Spleen (tissue), 7 donors: Measurements from ENCODE around the gene NGFR.

Experiments used
- POLR2A ChIP-seq, 3 donors: fragments of 450-650 bp; IDR thresholded peaks; one replicate each; pipeline ENCODE4 v1.5.1; 2017; ENCODE audit warnings: antibody characterized with exemption in 3 of 3, mild to moderate bottlenecking in 1 of 3
- POLR2AphosphoS5 ChIP-seq, 3 donors: sonication (generic); formaldehyde crosslinking; IDR thresholded peaks; one replicate each; pipeline ENCODE4 v1.5.1; 2017; ENCODE audit warnings: antibody characterized with exemption in 3 of 3
- TF ChIP-seq, protein P1 (sequence below), 11 experiments: fragments of 200-600 bp in 7 of 11; fragments of 450-650 bp in 4 of 11; sonication (generic) in 4 of 11; IDR thresholded peaks in 8 of 11; conservative IDR thresholded peaks in 3 of 11; 1 replicate in 7 of 11; 2 replicates in 4 of 11; pipeline versions ENCODE4 v1.4.0 to v1.8.0; 2016 to 2021; ENCODE audit warnings: antibody characterized with exemption in 11 of 11, inconsistent platforms in 4 of 11, mild to moderate bottlenecking in 1 of 11
- donor health status: DM: no; HTN: no; CAD: no; lungs with moderate emphysema.
- donor health status: DM: no; HTN: no; CAD: no.
- donor health status: DM: no; HTN: no; CAD: no.

DNA sequence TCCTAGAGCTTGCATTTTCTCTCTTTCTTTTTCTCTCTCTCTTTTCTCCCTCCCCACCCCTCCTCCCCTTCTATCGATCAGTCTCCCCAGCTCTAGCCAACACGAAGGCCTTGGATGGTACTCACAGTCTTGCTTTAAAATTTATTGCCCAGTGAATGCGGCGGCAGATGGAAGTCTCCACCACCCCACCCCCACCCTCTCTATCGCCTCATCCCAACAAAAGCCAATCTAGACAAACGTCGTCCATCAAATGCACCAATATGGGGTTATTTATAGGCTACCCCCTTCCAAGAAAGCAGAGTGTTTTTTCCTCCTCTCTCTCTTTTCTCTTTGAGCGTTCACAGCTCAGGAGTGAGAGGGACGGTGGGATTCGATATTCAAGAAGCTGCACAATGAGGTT lies 10.5 kb upstream of the NGFR start:
- TF ChIP-seq, protein P1, sequence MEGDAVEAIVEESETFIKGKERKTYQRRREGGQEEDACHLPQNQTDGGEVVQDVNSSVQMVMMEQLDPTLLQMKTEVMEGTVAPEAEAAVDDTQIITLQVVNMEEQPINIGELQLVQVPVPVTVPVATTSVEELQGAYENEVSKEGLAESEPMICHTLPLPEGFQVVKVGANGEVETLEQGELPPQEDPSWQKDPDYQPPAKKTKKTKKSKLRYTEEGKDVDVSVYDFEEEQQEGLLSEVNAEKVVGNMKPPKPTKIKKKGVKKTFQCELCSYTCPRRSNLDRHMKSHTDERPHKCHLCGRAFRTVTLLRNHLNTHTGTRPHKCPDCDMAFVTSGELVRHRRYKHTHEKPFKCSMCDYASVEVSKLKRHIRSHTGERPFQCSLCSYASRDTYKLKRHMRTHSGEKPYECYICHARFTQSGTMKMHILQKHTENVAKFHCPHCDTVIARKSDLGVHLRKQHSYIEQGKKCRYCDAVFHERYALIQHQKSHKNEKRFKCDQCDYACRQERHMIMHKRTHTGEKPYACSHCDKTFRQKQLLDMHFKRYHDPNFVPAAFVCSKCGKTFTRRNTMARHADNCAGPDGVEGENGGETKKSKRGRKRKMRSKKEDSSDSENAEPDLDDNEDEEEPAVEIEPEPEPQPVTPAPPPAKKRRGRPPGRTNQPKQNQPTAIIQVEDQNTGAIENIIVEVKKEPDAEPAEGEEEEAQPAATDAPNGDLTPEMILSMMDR (IDR thresholded peaks at IDR 0.05 in 8 of 11, conservative IDR thresholded peaks at IDR 0.05 in 3 of 11) = no peak
- TF ChIP-seq POLR2A (IDR thresholded peaks at IDR 0.05) (no peak), POLR2AphosphoS5 (IDR thresholded peaks at IDR 0.05) (no peak)
